Body of pancreas (tissue), 4 donors: Measurements from ENCODE around the gene LARP1B. TPM values are rescaled to one million over a fixed set of nuclear protein-coding genes. Genes with fewer than 3 reads are reported as not detected.
"Not testable (repeated sequence)": the region's sequence is repeated elsewhere in the genome, so short reads cannot be mapped to it uniquely, and the experiment has no call there.

Source experiments
- ATAC-seq: fragments of 150-250 bp; one replicate; pipeline ENCODE4 v1.9.1; 2016
- DNase-seq, 4 donors: peaks; one replicate each; pipeline ENCODE4 v3.0.0-alpha.2; 2019
- H3K27ac ChIP-seq, 4 donors: fragments of 200-600 bp; sonication (generic); 1 replicate in 3 of 4; 2 replicates in 1 of 4; pipeline versions ENCODE4 v1.5.1 to v1.6.1; 2016 to 2019; ENCODE audit warnings: mild to moderate bottlenecking in 1 of 4, mixed read lengths in 1 of 4, moderate library complexity in 1 of 4
- H3K27me3 ChIP-seq, 2 donors: fragments of 200-600 bp; sonication (generic); one replicate each; pipeline ENCODE4 v1.6.0; 2016; ENCODE audit warnings: mild to moderate bottlenecking in 1 of 2
- H3K36me3 ChIP-seq, 2 donors: fragments of 200-600 bp; sonication (generic); replicated peaks in 1 of 2; 2 replicates each; pipeline ENCODE4 v1.5.1; 2016; ENCODE audit warnings: low read depth in 2 of 2; ENCODE audit not compliant: insufficient read depth in 1 of 2
- H3K4me1 ChIP-seq: fragments of 200-600 bp; sonication (generic); one replicate; pipeline ENCODE4 v1.6.0; 2016
- H3K4me3 ChIP-seq, 2 donors: fragments of 200-600 bp; sonication (generic); 1 replicate in 1 of 2; 2 replicates in 1 of 2; pipeline ENCODE4 v1.5.1; 2016 to 2019
- H3K9me3 ChIP-seq, 3 donors: fragments of 200-600 bp; sonication (generic); 1 replicate in 2 of 3; 2 replicates in 1 of 3; pipeline ENCODE4 v1.5.1; 2016
- CTCF ChIP-seq, 7 experiments: fragments of 450-650 bp in 4 of 7; fragments of 200-600 bp in 3 of 7; sonication (generic) in 3 of 7; IDR thresholded peaks; one replicate each; pipeline ENCODE4 v1.5.1; 2016 to 2019; ENCODE audit warnings: antibody characterized with exemption in 7 of 7
- POLR2A ChIP-seq, 3 donors: fragments of 450-650 bp; IDR thresholded peaks; one replicate each; pipeline ENCODE4 v1.6.1; 2016; ENCODE audit warnings: antibody characterized with exemption in 3 of 3, mild to moderate bottlenecking in 2 of 3
- WGBS, 2 donors: methylation state at CpG; one replicate each; pipeline ENCODE4 v1.1.5; 2017; 5-methylcytosine and 5-hydroxymethylcytosine counted together
- intact Hi-C: fragments of 100-400 bp; cut with DNase I; formaldehyde crosslinking; loops from one replicate; pipeline ENCODE4 v1.15.1; 2023
- total RNA-seq, 2 donors: library from RNA; depleted of rRNA; stranded (reverse); fragments of >200 nt; gene quantifications; one replicate each; pipeline ENCODE4 v1.1.0, GENCODE V29; 2016

LARP1B gene
- total RNA-seq, 2 donors from 2014 or later = 49.8 to 79.8 TPM

GRCh38 chr4:128155874-128156456, 94.9 kb downstream of the LARP1B start:
- ATAC-seq = no peak
- Histone ChIP-seq H3K9me3 (no peaks in the 10 kb centered on the region), H3K4me3 (no peak overlapping the region), H3K36me3 (peaks cover 0 to 5% of the 10 kb centered on the region in 2 donors), H3K27ac (no peak overlapping the region), H3K27me3 (no peaks in the 10 kb centered on the region), H3K4me1 (peaks cover 13% of the 10 kb centered on the region)
- WGBS, 2 donors = 98 to 99% methylated on average over 10 of the region's 10 CpGs
- intact Hi-C loops = no loop called here
- TF ChIP-seq CTCF (IDR thresholded peaks at IDR 0.05) = no peak
- TF ChIP-seq POLR2A (IDR thresholded peaks at IDR 0.05) = no peak
- no peak for DNase-seq

GRCh38 chr4:128156472-128156871, 95.4 kb downstream of the LARP1B start:
- intact Hi-C loops, H3K36me3 ChIP-seq, H3K9me3 ChIP-seq, H3K27me3 ChIP-seq, ATAC-seq, H3K4me3 ChIP-seq, H3K27ac ChIP-seq, DNase-seq: not testable (repeated sequence)
- peaks cover 13% of the 10 kb centered on the region for H3K4me1 ChIP-seq
- 95 to 100% methylated on average over 3 of the region's 3 CpGs for WGBS, 2 donors

GRCh38 chr4:128158894-128159293, 97.8 kb downstream of the LARP1B start:
- H3K27me3 ChIP-seq = no peaks in the 10 kb centered on the region
- no peak for DNase-seq
- H3K4me3 ChIP-seq = no peak overlapping the region
- peaks cover 0 to 5% of the 10 kb centered on the region in 2 donors for H3K36me3 ChIP-seq
- no peak overlapping the region for H3K27ac ChIP-seq
- no peak for ATAC-seq
- intact Hi-C loops = no loop called here
- H3K9me3 ChIP-seq = no peaks in the 10 kb centered on the region
- no peak for TF ChIP-seq CTCF (IDR thresholded peaks at IDR 0.05)
- TF ChIP-seq POLR2A (IDR thresholded peaks at IDR 0.05) = no peak
- peaks cover 30% of the 10 kb centered on the region for H3K4me1 ChIP-seq
- 95 to 100% methylated on average over 2 of the region's 2 CpGs for WGBS, 2 donors

- peaks cover 0 to 5% of the 10 kb centered on the region in 2 donors for H3K36me3 ChIP-seq
- no peak overlapping the region for H3K27ac ChIP-seq
- intact Hi-C loops = no loop called here
- H3K9me3 ChIP-seq = no peaks in the 10 kb centered on the region
- ATAC-seq (no peak), DNase-seq (no peak)
- TF ChIP-seq CTCF (IDR thresholded peaks at IDR 0.05) (no peak), POLR2A (IDR thresholded peaks at IDR 0.05) (no peak)
- 78 to 93% methylated on average over 2 of the region's 2 CpGs for WGBS, 2 donors
- H3K4me3 ChIP-seq = no peak overlapping the region
- no peaks in the 10 kb centered on the region for H3K27me3 ChIP-seq
- H3K4me1 ChIP-seq = peaks cover 19% of the 10 kb centered on the region
Measured at GRCh38 chr4:128159967-128160366, 98.9 kb downstream of the LARP1B start.

- no peak overlapping the region for H3K4me3 ChIP-seq
- H3K36me3 ChIP-seq = peaks cover 0 to under 1% of the 10 kb centered on the region in 2 donors
- intact Hi-C loops = no loop called here
- no peak for DNase-seq
- no peak overlapping the region for H3K27ac ChIP-seq
- TF ChIP-seq POLR2A (IDR thresholded peaks at IDR 0.05) (no peak), CTCF (IDR thresholded peaks at IDR 0.05) (no peak)
- peaks cover 19% of the 10 kb centered on the region for H3K4me1 ChIP-seq
- H3K27me3 ChIP-seq = no peaks in the 10 kb centered on the region
- ATAC-seq = no peak
- no peaks in the 10 kb centered on the region for H3K9me3 ChIP-seq
- WGBS, 2 donors = 82 to 85% methylated on average over 1 of the region's 1 CpG
Measured at GRCh38 chr4:128161138-128161537, 100.0 kb downstream of the LARP1B start.
